Activated naive CD4-positive, alpha-beta T cell treated with Interleukin-2 at 50 U/mL for 16 hours (primary cell): ENCODE data around the gene DYSF.
"Not testable (repeated sequence)": the region's sequence is repeated elsewhere in the genome, so short reads cannot be mapped to it uniquely, and the experiment has no call there.

Experiments used
- DNase-seq: peaks from one replicate; pipeline ENCODE4 v3.0.0-alpha.2; 2020

Gene DYSF

DNA sequence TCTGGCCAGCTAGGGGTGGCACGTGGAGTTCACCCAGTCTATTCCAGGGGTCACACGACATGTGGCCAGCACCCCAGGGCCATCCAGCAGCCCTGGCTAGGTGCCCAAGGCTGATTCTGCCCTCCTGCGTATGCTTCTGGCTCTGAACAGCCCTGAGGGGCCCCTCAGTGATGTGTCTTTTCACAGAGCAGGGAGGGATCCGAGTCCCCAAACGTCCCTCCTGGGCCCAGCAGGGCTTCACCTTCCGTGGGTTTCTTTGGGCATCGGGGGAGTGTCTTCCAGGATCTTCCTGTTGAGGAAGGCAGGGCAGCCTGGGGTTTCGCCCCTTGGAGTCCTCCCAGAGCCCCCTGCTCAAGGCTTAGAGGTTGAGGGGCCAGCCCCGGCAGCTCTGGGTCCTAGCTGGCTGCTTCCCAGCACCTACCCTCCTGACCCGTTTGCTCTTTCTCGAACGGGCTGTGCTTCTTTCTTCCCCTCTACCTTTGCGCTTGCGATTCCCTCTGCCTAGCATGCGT is 165.9 kb downstream of the DYSF start:
- DNase-seq: no peak

DNA sequence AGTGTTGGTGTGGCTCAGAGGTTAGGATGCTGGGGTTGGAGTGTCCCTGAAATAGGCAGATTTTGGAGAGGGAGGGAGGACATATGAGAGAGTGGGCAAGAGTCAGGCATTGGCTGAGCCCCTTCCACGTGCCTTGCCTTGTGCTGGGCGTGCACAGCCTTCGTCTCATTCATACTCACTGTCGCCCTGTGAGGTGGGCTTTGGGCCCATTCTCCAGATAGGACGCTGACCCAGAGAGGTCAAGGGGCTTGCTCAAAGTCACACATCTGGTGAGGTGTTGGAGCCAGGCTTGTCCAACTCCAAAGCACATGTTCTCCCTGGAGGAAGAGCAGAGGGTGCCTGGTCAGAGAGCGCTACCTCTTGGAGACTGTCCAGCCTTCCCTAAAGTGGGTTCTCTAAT is 166.8 kb downstream of the DYSF start:
- DNase-seq: no peak

DNA sequence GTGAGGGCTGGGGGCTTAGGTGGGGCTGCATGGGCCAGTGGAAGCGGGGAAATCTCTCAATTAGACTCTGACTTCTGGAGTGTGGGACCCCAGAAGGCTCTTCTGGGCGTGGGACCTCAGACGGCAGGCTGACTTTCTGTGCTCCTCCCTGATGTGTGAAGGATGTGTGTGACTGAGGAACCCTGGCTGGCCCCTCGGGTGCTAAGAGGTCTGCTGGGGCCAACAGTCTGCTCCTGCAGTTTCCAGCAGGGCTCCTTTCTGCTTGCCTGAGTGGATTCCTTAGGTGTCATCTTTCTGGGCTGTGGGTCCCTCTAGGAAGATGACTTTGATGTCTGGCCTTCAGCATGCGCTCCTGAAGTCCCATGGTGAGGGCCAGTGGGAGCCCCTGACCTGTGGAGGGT is 167.5 kb downstream of the DYSF start:
- no peak for DNase-seq

DNA sequence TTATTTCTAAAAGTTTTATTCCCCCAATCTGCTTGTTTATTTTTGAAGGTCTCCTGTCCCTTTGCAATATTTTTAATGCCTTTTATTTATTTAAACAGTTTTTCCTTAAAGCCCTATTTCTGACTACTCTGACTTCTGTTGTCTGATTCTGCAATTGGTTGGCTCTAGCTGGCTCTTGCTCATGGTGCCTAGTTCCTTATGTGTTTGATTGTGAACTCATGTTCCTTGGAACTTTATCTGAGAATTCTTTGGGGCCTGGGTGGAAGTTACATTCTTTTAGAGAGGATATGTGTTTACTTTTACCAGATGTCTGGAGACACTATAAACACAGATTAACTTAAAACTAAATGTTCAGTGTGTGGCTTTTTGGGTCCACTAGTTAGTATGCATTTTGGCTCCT is 175.9 kb downstream of the DYSF start:
- DNase-seq: no peak

DNA sequence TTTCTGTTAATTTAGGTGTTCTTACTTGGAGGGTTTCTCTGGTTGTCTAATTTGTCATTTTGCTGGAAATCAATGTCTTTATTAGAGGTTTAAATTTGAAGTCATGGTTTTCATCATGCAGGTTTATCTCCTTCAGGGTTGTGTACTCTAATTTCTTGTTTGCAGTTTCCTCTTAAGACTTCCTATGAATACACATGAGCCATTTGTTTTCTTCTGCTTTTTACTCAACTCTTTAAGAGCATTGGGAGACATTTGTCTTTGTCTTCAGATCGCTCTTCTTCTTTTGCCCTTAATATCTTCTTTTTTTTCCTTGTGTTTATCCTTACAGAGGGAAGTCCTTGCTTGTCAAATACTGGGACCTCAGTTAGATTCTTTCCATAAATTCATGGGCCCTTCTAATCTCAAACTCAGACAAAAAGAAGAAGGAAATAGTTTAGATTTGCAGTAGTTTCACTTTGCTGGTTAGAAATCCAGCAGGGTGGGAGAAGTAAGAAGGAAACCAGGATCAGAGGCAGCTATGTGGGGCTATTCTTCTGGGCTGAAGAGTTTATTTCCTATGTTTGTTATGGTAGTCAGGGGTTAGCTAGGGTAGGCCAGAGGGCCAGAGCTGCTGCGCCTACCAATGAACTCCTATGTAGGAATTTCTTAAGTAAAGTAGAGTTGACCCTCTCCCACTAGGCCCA is 176.6 kb downstream of the DYSF start:
- no peak for DNase-seq

DNA sequence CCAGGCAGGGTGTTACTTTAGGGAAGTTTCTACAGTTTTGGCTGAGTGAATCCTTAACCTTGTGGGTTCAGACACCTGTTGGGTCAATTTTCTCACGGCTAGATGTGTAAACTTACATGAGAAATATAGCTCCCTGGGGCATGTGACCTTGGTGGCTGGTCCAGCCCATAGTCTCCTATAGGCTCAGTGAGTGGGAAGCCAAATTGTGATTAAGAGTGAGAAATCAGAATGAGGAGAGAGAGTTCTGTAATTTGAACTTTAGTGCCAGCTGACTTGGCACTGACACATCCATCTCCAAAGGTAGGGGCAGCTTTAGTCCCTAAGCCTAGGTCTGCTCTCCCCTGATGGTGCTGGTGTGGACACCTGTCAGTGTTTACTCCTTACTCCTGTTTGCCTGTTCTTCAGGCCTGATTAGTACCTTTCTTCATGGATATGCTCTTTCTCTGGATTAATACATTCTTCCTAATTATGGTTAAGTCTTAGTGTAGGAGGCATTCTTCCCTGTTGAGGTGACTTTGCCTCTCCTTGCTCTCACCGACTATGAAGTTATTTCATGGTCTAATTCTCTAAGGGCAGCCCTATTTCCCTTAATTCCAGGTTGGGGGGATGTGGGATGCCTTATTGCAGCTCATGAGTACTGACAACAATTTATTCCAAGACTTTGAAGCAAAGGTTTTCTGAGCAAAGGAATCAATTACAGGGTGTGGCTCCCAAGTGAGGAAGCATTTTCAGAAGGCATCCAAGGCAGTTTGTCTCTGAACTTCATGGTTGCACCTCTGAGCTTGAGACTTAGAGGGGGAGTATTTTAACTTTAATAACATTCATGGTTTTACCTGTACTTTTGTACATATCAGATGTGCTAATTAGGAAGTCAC is 177.3 kb downstream of the DYSF start:
- no peak for DNase-seq

DNA sequence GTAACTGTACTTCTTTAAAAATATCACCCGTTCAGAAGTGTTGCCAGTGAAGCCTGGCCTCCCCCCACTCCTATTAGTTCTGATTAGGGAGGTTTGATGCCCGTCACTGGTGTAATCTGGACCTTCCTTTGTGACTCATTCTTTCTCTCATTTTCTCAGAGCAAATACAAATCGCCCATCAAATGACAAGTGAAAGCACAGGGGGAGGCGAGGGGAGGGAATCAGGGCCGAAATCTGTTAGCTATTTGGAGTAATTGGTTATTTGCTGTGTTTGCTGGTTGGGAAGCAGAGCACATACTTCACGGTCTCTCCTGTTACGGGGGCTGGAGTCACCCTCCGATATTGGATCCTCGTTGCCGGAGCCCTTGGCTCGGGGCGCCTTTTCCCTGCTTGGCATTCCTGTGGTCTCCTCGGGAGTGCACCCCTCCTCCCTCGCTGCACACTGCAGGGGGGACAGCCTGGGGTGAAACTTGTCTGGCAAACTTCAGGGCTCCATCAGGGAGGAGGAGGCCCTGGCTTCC is 178.1 kb downstream of the DYSF start:
- DNase-seq: no peak

DNA sequence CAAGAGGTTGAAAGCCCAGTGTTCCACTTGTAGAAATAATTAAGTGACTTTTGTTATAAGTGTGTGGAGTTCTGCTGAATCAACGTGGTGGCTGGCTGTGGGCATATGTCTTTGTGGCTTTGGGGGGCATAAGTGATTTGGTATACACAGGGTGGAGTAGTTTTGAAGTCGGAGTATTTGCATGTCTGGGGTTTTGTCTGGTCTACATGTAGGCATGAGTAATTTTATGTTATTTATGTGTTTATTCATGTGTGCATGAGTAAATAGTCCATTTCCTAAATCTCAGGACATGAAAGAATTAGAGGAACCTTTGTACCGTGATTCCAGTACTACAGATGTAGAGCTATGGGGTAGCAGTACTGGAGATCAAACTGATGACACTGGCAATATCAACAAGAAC is 179.7 kb downstream of the DYSF start:
- no peak for DNase-seq

DNA sequence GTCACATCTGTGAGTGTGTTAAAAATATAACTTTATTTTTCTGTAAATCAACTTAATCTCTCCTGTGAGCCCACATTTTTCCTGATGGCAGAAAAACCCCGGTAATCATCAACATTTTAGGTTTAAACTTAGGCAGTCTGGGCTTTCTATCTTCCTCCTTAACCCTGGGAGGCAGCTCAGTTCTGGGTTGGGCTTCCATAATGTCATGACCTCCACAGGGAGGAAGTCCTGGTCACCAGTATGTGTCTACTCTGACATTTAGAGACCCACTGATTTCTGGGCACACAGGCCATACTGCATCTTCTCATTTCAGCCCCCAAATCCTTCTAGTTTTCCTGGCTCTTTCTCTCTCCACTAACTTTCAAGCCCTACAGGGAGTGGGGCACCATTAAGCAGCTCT is 181.2 kb downstream of the DYSF start:
- no peak for DNase-seq

DNA sequence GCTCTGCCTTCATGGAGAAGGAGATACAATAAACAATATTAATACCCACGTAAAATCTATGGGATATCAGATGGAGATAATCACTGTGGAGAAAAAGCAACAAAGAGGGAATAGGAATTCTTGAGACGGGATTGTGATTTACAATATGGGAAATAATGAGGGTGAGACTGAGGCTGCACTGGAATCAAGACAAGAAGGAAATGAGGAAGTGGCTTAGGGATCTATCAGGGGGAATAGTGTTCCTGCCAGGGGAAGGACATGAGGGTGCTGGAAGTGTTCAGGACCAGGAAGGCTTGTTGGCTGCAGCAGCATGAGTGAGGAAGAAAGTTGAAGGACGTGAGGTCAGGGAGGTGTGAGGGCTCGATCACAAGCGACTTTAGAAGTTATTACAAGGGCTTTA is 182.4 kb downstream of the DYSF start:
- DNase-seq: no peak

DNA sequence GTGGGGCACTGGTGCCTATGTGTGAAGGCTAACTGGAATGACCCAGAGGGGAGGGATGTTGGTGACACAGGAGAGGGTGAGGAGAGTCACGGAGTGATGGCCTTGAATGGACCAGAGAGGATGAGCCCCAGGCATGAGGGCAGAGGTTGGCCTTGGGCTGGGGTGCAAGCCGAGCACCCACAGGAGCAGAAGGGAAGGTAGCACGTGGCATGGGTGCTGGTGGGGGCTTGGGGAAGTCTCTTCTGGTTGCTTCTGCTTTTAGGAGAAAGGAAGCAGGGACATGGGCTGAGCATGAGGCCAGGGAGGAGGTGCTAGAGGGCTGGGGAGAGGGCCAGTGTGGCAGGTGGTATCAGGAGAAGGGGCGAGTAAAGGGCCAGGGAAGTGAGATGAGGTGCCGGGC is 183.8 kb downstream of the DYSF start:
- DNase-seq: no peak

DNA sequence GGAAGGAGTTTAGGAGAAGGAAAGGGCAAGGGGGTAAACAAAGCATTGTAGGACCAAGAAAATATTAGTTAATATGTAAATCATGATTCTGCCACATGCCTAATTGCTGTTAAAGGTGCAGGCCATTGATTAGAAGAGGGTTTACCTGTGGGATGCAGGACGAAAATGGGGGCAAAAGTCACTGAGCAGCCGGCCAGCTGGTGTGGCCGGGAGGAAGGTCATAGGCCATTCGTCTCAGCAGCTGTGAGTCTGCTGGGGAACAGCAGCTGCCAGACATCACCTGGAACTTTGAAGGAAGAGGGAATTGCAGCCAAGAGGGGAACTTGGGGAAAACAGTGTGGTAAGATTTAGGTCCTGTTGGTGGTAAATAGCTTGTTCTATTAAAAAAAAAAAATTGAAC is 184.4 kb downstream of the DYSF start:
- DNase-seq: no peak

DNA sequence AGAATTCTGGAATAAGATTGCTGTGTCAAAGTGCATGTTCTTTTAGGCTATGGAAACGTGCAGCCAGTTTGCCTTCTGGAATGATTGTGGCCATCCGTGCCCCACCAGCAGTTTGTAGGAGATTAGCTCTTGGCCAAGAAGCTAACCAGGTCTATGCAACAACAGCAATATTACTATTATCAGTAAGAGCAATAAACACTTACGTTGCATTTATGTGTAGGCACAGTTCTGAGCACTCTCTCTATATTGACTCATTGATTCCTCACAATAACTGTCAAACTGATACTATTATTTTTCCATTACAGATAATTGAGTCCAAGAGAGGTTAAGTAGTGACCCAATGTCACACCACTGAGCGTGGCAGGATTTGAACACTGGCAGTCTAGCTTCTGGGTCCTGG is 186.4 kb downstream of the DYSF start:
- DNase-seq: no peak

DNA sequence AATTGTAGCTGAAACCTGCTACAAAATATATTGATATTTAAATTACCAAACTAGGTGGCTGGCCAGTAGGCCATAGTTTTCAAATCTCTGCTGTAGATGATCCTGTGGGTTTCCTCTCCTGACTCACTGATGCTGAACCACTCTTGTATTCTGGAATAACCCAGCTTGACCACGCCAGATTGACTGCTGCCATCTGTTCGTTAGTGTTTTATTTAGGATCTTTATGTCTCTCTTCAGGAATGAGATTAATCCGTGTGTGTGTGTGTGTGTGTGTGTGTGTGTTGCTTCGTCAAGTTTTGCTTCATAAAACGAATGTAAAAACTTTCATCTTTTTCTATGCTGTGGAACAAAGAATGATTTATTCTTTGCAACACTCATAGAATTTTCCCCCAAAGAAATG is 187.1 kb downstream of the DYSF start:
- no peak for DNase-seq

DNA sequence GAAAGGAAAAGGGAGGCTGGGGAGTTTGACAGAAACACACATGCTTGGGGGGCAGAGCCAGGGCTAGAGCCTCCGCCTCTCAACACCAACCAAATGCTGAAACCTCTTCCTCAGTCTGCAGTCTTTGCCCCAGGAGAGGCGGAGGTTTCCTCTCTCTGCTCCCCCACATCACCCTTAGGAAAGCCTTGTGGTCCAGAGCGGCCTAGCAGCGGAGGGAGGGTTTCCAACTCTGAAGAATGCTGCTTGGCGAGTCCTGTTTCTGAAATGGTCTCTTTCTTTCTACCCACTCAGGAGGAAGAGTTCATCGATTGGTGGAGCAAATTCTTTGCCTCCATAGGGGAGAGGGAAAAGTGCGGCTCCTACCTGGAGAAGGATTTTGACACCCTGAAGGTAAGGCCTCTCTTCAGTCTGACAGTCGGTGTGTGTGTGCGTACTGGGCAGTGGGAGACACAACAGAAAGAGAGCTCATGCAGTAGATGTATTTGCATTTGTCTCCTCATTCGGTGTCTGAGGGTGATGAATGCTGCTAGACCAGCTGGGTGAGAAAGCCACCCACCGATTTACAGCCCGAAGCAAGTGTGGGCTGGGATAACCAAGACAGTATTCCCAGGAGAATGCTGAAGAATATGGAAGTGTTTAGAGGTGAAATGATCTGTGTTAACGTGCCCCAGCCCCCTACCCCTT is 190.5 kb downstream of the DYSF start:
- no peak for DNase-seq

DNA sequence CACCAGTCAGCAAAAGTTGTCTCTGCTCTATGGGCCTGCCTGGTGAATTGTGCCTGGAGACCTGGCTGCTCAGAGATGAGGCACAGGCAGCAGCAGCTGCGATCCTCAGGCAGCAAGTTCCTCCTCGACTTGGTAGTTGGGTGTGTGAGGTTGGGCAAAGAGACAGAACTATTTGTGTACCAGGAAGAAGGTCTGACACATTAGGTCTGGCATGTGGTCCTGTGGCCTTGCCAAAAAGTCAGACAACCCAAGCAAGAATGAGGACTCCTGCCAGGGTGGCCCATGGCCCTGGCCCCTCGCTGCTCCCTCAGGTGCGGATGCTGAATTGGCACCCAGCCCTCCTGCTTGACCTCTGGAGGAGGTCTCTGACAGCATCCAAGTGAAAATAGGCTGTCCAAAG is 192.7 kb downstream of the DYSF start:
- DNase-seq: no peak

DNA sequence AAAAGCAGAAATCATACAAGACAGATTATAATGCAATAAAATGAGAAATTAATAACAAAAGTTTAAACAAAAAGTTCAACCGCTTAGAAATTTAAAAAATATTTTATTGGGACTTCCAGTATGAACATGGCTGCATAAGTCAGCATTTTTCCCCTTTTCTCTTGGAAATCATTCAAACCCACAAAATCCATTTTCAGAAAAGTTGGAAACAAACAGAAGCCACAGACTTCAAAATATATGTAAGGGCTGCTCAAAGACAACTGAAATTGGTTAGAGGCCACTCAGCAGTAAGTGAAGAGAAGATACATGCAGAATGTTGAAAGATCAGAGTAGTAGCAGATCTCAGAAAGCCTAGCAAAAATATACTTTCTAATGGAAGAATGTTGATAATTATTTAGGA is 194.0 kb downstream of the DYSF start:
- no peak for DNase-seq

DNA sequence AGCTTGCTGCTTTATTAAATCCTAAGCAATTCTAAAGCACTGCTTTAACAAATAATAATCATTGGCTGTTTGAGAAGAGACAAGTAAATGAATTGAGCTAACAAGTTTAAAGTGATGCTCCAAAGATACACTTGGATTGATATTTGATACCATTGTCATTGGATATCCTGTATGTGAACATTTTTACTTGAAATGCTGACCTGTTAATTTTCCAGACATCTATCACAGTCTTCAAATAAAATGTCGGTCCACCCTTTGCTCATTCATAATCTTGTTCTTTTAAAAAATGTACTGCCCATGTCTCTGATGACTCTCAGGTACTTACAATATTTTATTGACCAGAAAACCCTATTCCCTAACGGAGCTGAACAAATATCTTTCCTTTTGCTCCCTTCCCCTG is 202.1 kb downstream of the DYSF start:
- no peak for DNase-seq

DNA sequence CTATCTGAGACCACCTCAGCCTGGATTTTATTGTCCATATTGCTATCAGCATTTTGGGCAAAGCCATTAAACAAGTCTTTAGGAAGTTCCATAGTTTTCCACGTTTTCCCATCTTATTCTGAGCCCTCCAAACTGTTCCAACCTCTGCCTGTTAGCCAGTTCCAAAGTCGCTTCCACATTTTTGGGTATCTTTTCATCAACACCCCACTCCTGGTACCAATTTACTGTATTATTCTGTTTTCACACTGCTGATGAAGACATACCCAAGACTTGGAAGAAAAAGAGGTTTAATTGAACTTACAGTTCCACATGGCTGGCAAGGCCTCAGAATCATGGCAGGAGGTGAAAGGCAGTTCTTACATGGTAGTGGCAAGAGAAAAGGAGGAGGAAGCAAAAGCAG is 204.9 kb downstream of the DYSF start:
- not testable (repeated sequence) for DNase-seq

DNA sequence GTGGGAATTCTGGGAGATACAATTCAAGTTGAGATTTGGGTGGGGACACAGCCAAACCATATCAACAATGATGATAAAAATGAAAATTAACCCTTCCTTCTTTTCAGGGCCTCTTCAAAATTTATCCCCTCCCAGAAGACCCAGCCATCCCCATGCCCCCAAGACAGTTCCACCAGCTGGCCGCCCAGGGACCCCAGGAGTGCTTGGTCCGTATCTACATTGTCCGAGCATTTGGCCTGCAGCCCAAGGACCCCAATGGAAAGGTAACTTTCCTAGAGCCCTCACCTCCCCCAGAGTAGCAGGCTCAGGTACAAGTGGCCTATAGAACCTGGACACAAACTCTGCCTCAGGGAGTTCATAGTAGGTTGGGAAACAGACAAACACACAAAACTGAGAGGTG is 205.4 kb downstream of the DYSF start:
- DNase-seq: no peak

DNA sequence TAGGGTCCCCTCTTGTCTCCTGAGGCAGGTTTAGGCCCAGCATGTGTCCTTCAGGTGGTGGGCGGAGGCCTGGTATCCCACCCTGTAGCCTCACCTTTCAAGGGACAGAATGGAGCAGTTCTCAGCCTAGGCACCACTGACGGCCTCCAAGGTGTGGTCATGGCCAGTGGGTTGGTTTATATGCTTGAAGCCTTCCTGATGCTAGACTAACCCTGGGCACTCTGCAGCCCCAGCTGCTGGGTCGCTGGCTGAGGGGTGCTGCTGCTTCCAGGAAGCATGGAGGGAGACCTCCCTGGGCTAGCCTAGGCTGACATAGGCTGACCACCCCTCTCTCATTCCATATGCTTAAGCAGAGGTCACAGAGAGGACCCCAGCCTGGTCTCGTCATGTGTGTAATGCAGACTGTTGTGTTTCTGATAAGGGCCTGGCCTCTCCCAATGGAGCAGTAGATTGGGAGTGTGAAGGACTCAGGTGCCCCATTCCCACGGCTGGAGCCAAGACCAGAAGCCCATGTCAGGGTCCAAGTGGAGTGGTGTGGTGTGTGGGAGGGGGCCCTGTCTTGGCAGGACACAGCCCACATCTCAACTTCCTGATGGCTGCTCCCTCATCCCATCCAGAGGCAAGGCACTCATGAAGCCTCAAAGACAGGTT is 206.6 kb downstream of the DYSF start:
- DNase-seq: no peak

DNA sequence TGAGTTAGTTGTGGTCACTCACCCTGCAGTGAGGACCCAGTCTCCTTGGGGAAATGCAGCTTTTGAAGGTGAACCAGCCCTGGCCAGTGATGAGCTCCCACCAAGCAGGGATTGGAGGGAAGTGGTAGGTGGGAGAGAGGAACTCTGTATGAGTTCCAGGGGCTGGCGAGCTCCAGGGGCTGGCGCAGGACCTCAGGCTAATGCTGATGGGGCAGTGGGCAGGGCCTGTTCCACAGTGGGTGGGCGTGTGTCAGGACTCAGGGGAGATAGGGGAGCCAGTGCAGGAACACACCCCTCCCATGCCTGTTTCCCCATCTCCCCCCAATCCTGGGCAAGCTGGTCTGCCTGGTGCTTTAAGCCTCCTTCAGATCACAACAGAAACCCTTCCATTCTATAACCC is 208.4 kb downstream of the DYSF start:
- no peak for DNase-seq
